GM12872 (cell line): ENCODE measurements around the gene ENTREP3.

Source experiments
- CTCF ChIP-seq: IDR thresholded peaks from 3 replicates; pipeline ENCODE4 v1.5.1; 2011; ENCODE audit warnings: low read depth, mild to moderate bottlenecking, low read length, moderate library complexity; ENCODE audit not compliant: insufficient read depth

ENTREP3 gene

GRCh38 chr1:155295942-155296267 is 40.6 kb upstream of the ENTREP3 start:
- TF ChIP-seq CTCF = no peak

- TF ChIP-seq CTCF = no peak
These were observed 40.1 kb upstream of the ENTREP3 start for GRCh38 chr1:155295183-155295941.

DNA sequence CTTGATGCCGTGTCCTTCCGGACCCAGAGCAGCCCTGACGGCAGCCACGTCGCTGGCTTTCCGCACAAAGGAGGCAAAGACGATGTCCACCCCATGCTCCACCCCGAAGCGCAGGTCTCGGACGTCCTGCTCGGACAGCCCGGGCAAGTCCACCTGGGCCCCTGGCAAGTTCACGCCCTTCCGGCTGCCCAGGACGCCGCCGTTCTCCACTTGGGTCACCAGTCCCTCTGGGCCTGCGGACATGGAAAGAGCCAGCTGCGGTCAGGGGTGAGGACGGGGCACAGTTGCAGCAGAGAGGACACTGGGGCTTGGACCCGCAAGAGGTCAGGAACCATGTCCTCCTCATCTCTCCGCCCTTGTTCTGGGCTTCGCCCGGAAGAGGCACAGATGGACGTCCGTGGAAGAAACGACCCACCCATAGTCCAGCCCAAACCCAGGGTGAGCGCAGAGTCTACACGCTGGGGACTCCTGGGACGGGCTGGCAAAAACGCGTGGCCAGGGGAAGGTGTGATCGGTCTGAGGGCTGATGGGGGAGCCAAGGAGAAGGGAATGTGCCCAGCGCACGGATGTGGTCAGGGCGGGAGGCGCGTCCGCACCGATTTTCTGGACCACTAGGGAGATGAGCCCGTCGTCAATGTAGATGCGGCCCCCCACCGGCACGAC is 39.4 kb upstream of the ENTREP3 start:
- TF ChIP-seq CTCF = no peak

- no peak for TF ChIP-seq CTCF
These were observed 37.9 kb upstream of the ENTREP3 start for GRCh38 chr1:155293086-155293749.

DNA sequence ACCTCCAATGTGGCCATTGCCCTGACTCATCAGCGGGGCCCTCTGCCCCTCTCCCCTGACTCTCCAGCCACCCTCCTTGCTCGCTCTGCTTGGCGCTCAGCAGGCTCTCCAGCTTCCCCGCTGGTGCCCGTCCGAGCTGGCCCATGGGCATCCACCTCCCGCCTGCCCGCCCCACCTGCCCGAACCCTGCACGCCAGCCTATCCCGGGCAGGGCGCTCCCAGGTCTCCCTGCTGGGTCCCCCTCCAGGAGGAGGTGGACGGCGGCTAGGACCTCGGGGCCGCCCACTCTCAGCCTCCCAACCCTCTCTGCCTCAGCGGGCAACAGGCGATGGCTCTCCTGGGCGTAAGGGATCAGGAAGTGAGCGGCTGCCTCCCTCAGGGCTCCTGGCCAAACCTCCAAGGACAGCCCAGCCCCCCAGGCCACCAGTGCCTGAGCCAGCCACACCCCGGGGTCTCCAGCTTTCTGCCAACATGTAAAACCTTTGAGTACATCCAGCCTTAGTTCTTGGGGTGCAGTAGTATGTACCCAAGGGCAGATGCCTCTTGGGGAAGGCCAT is 32.8 kb upstream of the ENTREP3 start:
- TF ChIP-seq CTCF = no peak

DNA sequence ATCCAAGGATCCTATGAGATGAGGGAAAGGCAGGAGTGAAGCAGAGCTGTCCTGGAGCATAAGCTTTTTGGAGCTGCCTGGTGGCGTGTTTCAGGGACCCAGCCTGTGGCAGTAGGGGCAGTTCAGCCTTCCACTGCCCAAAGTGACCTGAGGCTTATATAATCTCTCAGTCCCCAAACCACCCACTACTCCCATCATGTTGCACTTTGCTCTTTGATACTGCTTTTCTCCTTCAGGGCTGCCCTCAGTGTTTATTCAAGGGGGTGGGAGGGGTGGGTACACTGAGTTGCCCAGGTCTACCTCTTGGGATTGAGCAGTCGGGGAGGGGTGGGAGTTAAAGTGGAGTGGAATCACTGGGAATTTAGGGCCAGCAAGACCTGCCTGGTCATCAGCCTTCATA is 31.3 kb upstream of the ENTREP3 start:
- TF ChIP-seq CTCF = no peak

- no peak for TF ChIP-seq CTCF
These were observed 30.4 kb upstream of the ENTREP3 start for GRCh38 chr1:155285631-155286044.
